ENCODE data around the gene HKDC1.
"Not testable (repeated sequence)": the region's sequence is repeated elsewhere in the genome, so short reads cannot be mapped to it uniquely, and the experiment has no call there.

HKDC1 gene

DNA sequence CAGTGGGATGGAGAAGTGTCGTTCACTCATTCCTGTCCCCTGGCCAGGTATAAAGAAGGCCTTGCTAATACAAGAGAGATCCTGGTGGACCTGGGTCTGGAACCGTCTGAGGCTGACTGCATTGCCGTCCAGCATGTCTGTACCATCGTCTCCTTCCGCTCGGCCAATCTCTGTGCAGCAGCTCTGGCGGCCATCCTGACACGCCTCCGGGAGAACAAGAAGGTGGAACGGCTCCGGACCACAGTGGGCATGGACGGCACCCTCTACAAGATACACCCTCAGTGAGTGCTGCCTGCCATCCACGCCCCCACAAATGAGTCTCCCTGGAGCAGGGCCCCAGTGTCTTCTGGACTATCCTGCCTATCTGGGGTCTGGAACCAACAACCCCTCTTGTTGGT is 27.2 kb downstream of the HKDC1 start:
- TF ChIP-seq, protein P1, sequence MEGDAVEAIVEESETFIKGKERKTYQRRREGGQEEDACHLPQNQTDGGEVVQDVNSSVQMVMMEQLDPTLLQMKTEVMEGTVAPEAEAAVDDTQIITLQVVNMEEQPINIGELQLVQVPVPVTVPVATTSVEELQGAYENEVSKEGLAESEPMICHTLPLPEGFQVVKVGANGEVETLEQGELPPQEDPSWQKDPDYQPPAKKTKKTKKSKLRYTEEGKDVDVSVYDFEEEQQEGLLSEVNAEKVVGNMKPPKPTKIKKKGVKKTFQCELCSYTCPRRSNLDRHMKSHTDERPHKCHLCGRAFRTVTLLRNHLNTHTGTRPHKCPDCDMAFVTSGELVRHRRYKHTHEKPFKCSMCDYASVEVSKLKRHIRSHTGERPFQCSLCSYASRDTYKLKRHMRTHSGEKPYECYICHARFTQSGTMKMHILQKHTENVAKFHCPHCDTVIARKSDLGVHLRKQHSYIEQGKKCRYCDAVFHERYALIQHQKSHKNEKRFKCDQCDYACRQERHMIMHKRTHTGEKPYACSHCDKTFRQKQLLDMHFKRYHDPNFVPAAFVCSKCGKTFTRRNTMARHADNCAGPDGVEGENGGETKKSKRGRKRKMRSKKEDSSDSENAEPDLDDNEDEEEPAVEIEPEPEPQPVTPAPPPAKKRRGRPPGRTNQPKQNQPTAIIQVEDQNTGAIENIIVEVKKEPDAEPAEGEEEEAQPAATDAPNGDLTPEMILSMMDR (IDR thresholded peaks at IDR 0.05; ENCODE audit: low read length, missing control alignments) = no peak
- H3K4me3 ChIP-seq (replicated peaks; ENCODE audit: low read depth, low read length) = no peak overlapping the region
- no peak for DNase-seq (ENCODE audit: low read depth)

DNA sequence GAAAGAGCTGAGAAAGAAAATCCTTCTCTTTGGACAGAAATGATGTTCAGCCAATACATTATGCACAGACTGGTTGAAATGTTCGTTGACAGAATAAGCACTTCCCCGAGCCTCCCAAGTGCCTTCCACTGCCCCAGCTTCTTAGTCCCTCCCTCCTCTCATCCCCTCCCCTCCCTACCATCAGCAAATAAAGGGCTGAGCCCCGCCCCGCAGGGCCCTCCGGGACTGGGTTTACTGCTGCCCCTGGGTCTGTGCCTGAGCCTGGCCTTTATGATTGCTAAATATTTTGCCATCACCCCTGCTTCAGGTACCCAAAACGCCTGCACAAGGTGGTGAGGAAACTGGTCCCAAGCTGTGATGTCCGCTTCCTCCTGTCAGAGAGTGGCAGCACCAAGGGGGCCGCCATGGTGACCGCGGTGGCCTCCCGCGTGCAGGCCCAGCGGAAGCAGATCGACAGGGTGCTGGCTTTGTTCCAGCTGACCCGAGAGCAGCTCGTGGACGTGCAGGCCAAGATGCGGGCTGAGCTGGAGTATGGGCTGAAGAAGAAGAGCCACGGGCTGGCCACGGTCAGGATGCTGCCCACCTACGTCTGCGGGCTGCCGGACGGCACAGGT is 28.1 kb downstream of the HKDC1 start:
- TF ChIP-seq, protein P1 (IDR thresholded peaks at IDR 0.05; ENCODE audit: low read length, missing control alignments) = no peak

DNA sequence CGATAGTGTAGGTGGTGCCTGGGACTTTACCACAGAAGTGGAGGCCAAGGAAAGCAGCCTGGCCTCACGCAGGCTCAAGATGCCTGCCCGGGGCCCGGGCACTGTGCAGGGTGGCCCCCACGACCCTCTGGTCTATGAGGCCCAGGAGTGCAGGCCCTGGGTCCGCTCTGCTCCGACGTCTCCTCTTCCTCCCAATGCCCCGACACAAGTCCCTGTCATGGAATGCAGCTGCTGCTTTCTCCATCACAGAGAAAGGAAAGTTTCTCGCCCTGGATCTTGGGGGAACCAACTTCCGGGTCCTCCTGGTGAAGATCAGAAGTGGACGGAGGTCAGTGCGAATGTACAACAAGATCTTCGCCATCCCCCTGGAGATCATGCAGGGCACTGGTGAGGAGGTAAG is 29.9 kb downstream of the HKDC1 start:
- TF ChIP-seq, protein P1 (IDR thresholded peaks at IDR 0.05; ENCODE audit: low read length, missing control alignments) = no peak
- no peak for DNase-seq (ENCODE audit: low read depth)
- no peak overlapping the region for H3K4me3 ChIP-seq (replicated peaks; ENCODE audit: low read depth, low read length)

More for the DNA sequence above, 28.1 kb downstream of the HKDC1 start:
- no peak overlapping the region for H3K4me3 ChIP-seq (replicated peaks; ENCODE audit: low read depth, low read length)
- DNase-seq (ENCODE audit: low read depth) = no peak

DNA sequence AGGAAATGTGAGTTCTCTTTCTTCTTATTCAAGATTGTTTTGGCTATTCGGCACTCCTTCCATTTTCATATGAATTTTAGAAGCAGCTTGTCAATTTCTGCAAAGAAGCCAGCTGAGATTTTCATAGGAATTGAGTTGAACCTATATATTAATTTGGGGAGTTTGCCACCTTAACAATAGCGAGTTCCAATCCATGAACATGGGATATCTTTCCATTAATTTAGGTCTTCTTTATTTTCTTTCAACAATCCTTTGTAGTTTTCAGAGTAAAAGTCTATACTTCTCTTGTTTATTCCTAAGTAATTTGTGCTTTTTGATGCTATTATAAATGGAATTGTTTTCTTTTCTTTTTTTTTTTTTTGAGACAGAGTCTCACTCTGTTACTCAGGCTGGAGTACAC is 31.3 kb downstream of the HKDC1 start:
- H3K4me3 ChIP-seq (replicated peaks; ENCODE audit: low read depth, low read length); DNase-seq (ENCODE audit: low read depth): not testable (repeated sequence)

DNA sequence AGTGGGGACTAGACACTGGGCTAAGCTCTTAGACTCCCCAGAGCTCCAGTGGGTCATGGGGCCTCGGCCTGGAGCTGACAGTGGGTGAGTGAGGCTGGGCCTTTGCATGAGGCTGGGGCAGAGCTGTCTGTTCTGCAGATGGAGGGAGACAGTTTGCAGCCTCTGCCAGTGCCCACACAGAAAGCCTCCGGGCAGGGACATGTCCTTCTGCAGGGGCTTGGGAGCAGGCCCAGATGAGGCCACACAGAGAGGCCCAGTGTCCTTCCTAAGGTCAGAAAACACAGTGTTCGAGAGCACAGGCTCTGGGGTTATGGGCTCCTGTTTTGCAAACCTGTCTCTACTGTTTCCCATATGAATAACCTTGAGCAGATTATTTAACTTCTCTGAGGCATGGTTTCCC is 33.0 kb downstream of the HKDC1 start:
- no peak for DNase-seq (ENCODE audit: low read depth)
- no peak overlapping the region for H3K4me3 ChIP-seq (replicated peaks; ENCODE audit: low read depth, low read length)
- TF ChIP-seq, protein P1 (IDR thresholded peaks at IDR 0.05; ENCODE audit: low read length, missing control alignments) = no peak

DNA sequence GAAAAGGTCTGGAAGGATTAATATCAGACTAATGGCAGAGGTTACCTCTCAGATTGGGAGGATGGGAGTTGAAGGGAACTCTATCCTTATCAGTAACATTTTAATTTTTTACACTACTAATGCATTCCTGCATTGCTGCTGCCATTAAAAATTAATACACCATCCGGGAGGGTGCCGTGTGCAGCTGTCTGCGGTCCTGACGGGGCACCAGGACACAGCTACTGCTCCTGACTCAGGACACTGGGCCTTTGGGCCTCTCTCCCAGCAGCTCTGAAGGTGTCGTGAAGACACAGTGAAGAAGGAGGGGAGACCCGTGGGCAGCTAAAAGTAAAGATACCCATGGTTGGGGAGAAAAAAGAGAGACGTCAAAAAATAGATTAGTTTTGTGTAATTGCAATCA is 34.7 kb downstream of the HKDC1 start:
- TF ChIP-seq, protein P1 (IDR thresholded peaks at IDR 0.05; ENCODE audit: low read length, missing control alignments) = no peak
- DNase-seq (ENCODE audit: low read depth) = no peak
- no peak overlapping the region for H3K4me3 ChIP-seq (replicated peaks; ENCODE audit: low read depth, low read length)

DNA sequence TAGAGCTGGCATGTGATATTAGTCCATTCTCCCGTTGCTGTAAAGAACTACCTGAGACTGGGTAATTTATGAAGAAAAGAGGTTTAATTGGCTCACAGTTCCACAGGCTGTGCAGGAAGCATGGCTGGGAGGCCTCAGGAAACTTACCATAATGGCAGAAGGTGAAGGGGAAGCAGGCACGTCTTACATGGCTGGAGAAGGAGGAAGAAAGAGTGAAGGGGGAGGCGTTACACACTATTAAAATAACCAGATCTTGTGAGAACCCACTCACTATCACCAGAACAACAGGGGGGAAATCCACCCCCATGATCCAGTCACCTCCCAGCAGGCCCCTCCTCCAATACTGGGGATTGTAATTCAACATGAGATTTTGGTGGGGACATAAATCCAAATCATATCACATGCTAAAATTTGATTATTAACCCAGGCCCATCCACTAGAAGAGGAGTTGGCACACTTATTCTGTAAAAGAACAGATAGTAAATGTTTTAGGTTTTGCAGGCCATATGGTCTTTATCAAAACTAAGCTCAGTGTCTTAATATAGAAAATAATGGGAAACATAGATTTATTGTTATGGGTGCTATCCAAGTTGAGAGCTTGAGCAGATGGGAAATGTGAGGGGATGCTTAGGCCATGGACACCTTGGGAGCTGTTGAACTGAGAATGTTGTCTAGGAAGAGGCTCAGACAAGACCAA is 39.6 kb downstream of the HKDC1 start:
- no peak for DNase-seq (ENCODE audit: low read depth)
- H3K4me3 ChIP-seq (replicated peaks; ENCODE audit: low read depth, low read length) = no peak overlapping the region
- TF ChIP-seq, protein P1 (IDR thresholded peaks at IDR 0.05; ENCODE audit: low read length, missing control alignments) = no peak

All from fibroblast of pulmonary artery (primary cell).